Gastroesophageal sphincter (tissue), 4 donors: ENCODE measurements around the gene CLEC19A. TPM values are rescaled to one million over a fixed set of nuclear protein-coding genes. Genes with fewer than 3 reads are reported as not detected.

Source experiments
- ATAC-seq: fragments of 150-250 bp; one replicate; pipeline ENCODE4 v1.9.1; 2016; ENCODE audit warnings: mild to moderate bottlenecking, moderate library complexity
- H3K27ac ChIP-seq, 4 donors: fragments of 200-600 bp; sonication (generic) in 3 of 4; 1 replicate in 3 of 4; 2 replicates in 1 of 4; pipeline ENCODE4 v1.5.1; 2016 to 2019
- H3K27me3 ChIP-seq: fragments of 200-600 bp; sonication (generic); one replicate; pipeline ENCODE4 v1.5.1; 2019
- H3K36me3 ChIP-seq, 2 donors: fragments of 200-600 bp; sonication (generic); one replicate each; pipeline ENCODE4 v1.5.1; 2019; ENCODE audit warnings: control low read depth in 1 of 2
- H3K4me1 ChIP-seq, 3 donors: fragments of 200-600 bp; sonication (generic); 1 replicate in 2 of 3; 2 replicates in 1 of 3; pipeline ENCODE4 v1.5.1; 2016 to 2019; ENCODE audit warnings: control low read depth in 2 of 3
- H3K4me3 ChIP-seq, 2 donors: fragments of 200-600 bp; sonication (generic); one replicate each; pipeline ENCODE4 v1.5.1; 2019; ENCODE audit warnings: mild to moderate bottlenecking in 1 of 2, moderate library complexity in 1 of 2
- H3K9me3 ChIP-seq, 3 donors: fragments of 200-600 bp; sonication (generic); one replicate each; pipeline ENCODE4 v1.5.1; 2017 to 2019; ENCODE audit warnings: control low read depth in 2 of 3
- EP300 ChIP-seq: sonication (generic); formaldehyde crosslinking; IDR thresholded peaks from one replicate; pipeline ENCODE4 v1.6.1; 2017; ENCODE audit warnings: antibody characterized with exemption, mild to moderate bottlenecking
- POLR2A ChIP-seq, 2 donors: fragments of 450-650 bp; IDR thresholded peaks; one replicate each; pipeline ENCODE4 v1.6.1; 2017; ENCODE audit warnings: antibody characterized with exemption in 2 of 2, mild to moderate bottlenecking in 2 of 2, moderate library complexity in 1 of 2
- POLR2AphosphoS5 ChIP-seq: sonication (generic); formaldehyde crosslinking; IDR thresholded peaks from one replicate; pipeline ENCODE4 v1.6.1; 2017; ENCODE audit warnings: antibody characterized with exemption
- WGBS, 2 donors: methylation state at CpG; one replicate each; pipeline ENCODE4 v1.1.5; 2018; ENCODE audit warnings: low coverage in 1 of 2; 5-methylcytosine and 5-hydroxymethylcytosine counted together
- total RNA-seq, 4 donors: library from RNA; depleted of rRNA; stranded (reverse); fragments of >200 nt; gene quantifications; one replicate each; pipeline ENCODE4 v1.1.0, GENCODE V29; 2016
- TF ChIP-seq, protein P1 (sequence below), 4 experiments: fragments of 200-600 bp in 2 of 4; fragments of 450-650 bp in 2 of 4; sonication (generic) in 1 of 4; IDR thresholded peaks; one replicate each; pipeline ENCODE4 v1.5.1; 2017 to 2019; ENCODE audit warnings: antibody characterized with exemption in 4 of 4, mild to moderate bottlenecking in 2 of 4, moderate library complexity in 2 of 4

Gene CLEC19A
- total RNA-seq, 4 donors from 2014 or later = not detected

DNA sequence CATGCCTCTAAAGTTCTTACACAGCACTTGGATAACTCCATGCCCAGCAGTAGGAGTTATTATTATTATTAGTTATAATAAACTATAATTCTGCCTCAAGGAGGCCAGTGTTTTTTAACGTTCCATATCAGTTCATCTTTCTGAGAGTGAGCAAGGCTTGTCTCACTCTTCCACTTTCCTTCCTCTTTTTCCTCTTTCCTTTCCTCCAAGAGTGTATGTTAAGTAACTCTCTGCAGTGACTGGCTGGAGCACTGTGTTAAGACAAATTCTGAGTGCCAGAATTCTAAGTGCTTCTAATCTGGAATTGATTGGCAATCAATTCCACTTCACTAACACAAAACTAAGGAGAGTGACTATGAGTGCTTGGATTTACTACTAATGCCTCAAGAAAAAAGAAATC, 16.4 kb downstream of the CLEC19A start:
- ATAC-seq = no peak
- TF ChIP-seq, protein P1, sequence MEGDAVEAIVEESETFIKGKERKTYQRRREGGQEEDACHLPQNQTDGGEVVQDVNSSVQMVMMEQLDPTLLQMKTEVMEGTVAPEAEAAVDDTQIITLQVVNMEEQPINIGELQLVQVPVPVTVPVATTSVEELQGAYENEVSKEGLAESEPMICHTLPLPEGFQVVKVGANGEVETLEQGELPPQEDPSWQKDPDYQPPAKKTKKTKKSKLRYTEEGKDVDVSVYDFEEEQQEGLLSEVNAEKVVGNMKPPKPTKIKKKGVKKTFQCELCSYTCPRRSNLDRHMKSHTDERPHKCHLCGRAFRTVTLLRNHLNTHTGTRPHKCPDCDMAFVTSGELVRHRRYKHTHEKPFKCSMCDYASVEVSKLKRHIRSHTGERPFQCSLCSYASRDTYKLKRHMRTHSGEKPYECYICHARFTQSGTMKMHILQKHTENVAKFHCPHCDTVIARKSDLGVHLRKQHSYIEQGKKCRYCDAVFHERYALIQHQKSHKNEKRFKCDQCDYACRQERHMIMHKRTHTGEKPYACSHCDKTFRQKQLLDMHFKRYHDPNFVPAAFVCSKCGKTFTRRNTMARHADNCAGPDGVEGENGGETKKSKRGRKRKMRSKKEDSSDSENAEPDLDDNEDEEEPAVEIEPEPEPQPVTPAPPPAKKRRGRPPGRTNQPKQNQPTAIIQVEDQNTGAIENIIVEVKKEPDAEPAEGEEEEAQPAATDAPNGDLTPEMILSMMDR (IDR thresholded peaks at IDR 0.05) = no peak
- TF ChIP-seq POLR2A (IDR thresholded peaks at IDR 0.05) = no peak
- no peak for TF ChIP-seq EP300
- no peak for TF ChIP-seq POLR2AphosphoS5
- no peak overlapping the region for H3K4me3 ChIP-seq
- H3K27me3 ChIP-seq = no peaks in the 10 kb centered on the region
- H3K4me1 ChIP-seq = no peaks in the 10 kb centered on the region
- no peaks in the 10 kb centered on the region for H3K36me3 ChIP-seq
- H3K27ac ChIP-seq = no peak overlapping the region
- WGBS, 2 donors = 11 to 21% methylated on average over 1 of the region's 1 CpG
- H3K9me3 ChIP-seq = no peaks in the 10 kb centered on the region

DNA sequence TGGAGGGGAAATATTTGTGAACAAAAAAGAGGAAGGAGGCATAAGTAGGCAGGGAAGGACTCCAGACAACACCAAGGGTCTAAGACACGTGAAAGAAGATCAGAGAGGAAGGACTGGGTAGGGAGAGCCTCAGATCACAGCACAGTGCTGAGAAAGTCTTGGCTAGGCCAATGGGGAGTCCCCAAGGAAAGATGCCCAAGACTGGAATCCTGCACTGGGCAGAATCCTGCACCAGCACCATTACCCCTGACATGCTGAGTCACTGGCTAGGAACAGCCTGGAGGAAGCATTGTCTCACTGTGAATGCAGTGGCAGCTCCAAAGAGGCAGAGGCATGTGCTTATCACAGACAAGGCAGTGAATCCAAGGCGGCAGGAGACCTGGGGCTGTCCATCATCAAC, 19.2 kb downstream of the CLEC19A start:
- no peaks in the 10 kb centered on the region for H3K27me3 ChIP-seq
- no peaks in the 10 kb centered on the region for H3K4me1 ChIP-seq
- 35 to 75% methylated on average over 1 to 2 of the region's 2 CpGs for WGBS, 2 donors
- H3K27ac ChIP-seq = no peak overlapping the region
- TF ChIP-seq EP300 (no peak), POLR2AphosphoS5 (no peak), POLR2A (IDR thresholded peaks at IDR 0.05) (no peak)
- TF ChIP-seq, protein P1 (IDR thresholded peaks at IDR 0.05) = no peak
- no peaks in the 10 kb centered on the region for H3K9me3 ChIP-seq
- no peaks in the 10 kb centered on the region for H3K36me3 ChIP-seq
- ATAC-seq = no peak
- H3K4me3 ChIP-seq = no peak overlapping the region

DNA sequence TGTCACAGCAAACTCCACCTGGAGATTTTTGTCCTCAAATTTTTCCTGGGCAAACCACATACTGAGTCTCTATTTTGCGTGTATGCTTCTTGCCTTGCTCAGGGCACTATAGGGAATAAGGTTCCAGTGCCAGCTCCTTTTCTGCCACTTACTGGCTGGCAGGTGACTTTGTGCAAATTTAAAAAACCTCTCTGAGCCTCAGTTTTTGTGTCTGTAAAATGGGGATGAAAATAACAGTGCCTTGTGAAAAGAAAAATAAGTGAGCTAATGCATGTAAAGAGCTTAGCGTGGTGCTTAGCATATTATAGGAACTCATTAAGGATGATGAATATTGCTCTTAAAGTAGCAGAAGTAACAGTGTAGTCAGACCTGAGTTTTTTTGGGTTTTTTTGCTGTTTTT, 19.9 kb downstream of the CLEC19A start:
- WGBS, 2 donors = 81 to 100% methylated on average over 2 of the region's 2 CpGs
- Histone ChIP-seq H3K4me3 (no peak overlapping the region), H3K27ac (no peak overlapping the region), H3K4me1 (no peaks in the 10 kb centered on the region), H3K27me3 (no peaks in the 10 kb centered on the region), H3K36me3 (no peaks in the 10 kb centered on the region), H3K9me3 (no peaks in the 10 kb centered on the region)
- TF ChIP-seq EP300 = no peak
- no peak for TF ChIP-seq POLR2A (IDR thresholded peaks at IDR 0.05)
- no peak for ATAC-seq

DNA sequence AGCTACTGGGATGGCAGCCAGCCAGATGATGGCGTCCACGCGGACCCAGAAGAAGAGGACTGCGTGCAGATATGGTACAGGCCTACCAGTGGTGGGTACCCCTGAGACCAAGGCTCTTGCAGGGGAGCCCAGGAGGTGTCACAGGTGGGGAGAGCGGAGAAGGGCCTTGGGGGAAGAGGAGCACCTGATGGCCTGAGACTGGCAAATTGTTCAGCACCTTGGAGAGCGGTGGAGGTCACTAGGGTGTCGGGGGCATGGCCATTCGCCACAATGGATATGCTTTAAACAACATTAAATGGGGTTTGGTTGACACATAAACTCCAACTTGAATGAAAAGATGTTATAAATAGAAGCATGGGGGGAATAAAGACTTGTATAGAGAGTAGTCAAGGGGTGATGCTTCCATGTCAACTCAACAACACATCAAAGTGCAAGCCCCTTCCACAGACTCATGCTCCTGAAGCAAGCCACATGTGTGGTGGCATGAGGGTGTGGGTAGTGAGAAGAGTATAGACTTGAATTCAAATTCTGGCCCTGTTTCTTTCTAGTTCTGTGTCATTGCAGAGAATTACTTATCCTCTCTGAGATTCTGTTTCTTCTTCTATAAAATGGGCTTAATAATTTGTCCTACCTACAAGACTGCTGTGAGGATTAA, 22.2 kb downstream of the CLEC19A start:
- Histone ChIP-seq H3K36me3 (no peaks in the 10 kb centered on the region), H3K9me3 (no peaks in the 10 kb centered on the region), H3K27me3 (no peaks in the 10 kb centered on the region), H3K4me1 (no peaks in the 10 kb centered on the region), H3K27ac (no peak overlapping the region), H3K4me3 (no peak overlapping the region)
- no peak for ATAC-seq
- TF ChIP-seq EP300 (no peak), POLR2AphosphoS5 (no peak), POLR2A (IDR thresholded peaks at IDR 0.05) (no peak)
- TF ChIP-seq, protein P1 (IDR thresholded peaks at IDR 0.05) = no peak
- WGBS, 2 donors = 48 to 55% methylated on average over 4 to 7 of the region's 8 CpGs

DNA sequence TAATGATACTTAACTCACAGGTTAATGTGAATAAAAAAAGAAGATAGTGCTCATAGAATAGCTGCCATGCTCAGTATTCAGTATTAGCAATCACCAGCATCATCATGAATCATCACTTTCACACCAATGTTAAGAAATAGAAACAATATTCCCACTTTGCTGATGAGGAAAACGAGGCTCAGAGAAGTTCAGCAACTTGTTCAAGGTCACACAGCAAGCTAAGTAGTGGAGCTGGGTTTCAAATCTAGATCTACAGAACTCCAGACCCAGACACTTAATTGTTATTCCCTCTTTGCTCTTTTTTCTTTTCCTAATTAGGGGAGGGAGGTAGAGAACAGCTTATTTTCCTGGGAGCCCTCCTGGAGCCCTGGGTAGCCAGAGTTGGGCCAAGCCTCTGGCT, 22.9 kb downstream of the CLEC19A start:
- no peaks in the 10 kb centered on the region for H3K9me3 ChIP-seq
- no peaks in the 10 kb centered on the region for H3K36me3 ChIP-seq
- H3K4me3 ChIP-seq = no peak overlapping the region
- no peaks in the 10 kb centered on the region for H3K4me1 ChIP-seq
- no peak for ATAC-seq
- H3K27me3 ChIP-seq = no peaks in the 10 kb centered on the region
- 50 to 100% methylated on average over 1 of the region's 1 CpG for WGBS, 2 donors
- no peak for TF ChIP-seq POLR2AphosphoS5
- no peak for TF ChIP-seq EP300
- TF ChIP-seq, protein P1 (IDR thresholded peaks at IDR 0.05) = no peak
- no peak for TF ChIP-seq POLR2A (IDR thresholded peaks at IDR 0.05)
- H3K27ac ChIP-seq = no peak overlapping the region
